Activated CD8-positive, alpha-beta memory T cell treated with anti-CD3 and anti-CD28 coated beads for 24 hours (primary cell): ENCODE measurements around the gene C2CD3.
A peak's percentile ranks its signal among the peaks of the same experiment; 100 is the strongest.

Experiments
- DNase-seq: peaks from one replicate; pipeline ENCODE4 v3.0.0-alpha.2; 2020

C2CD3 gene

GRCh38 chr11:74018331-74019005 is 152.3 kb downstream of the C2CD3 start:
- DNase-seq = no peak

- no peak for DNase-seq
Measured at GRCh38 chr11:74017631-74018030, 153.2 kb downstream of the C2CD3 start.

DNA sequence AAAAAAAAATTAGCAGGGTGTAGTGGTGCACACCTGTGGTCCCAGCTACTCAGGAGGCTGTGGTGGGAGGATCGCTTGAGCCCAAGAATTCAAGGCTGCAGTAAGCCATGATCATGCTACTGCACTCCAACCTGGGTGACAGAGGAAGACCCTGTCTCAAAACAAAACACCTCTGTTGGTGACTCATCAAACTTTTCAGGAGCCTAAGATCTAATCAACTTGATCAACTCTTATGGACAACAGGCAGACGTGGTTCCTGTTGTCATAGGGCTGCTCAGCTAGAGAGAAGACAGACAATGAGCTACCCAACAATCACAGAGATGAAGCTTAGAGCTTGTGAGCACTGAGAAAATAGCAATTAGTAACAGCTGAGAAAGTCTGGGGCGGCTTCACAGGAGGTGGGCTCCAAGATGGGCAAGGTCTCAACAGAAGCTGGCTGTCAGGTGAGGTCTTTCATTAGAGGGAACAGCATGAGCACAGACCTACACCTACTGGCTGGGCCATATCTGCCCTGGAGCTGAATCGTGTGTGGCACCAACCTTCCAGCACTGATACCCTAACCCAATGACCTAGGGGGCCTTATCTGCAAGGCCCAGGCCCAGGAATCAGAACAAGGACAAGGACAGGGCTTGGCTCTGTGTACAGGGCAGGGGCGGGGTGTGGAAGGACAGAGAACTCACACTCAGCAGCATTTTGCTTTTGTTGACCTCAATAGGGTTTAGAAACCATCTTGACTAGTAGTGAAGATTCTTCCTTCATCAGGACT is 154.7 kb downstream of the C2CD3 start:
- DNase-seq = no peak

DNA sequence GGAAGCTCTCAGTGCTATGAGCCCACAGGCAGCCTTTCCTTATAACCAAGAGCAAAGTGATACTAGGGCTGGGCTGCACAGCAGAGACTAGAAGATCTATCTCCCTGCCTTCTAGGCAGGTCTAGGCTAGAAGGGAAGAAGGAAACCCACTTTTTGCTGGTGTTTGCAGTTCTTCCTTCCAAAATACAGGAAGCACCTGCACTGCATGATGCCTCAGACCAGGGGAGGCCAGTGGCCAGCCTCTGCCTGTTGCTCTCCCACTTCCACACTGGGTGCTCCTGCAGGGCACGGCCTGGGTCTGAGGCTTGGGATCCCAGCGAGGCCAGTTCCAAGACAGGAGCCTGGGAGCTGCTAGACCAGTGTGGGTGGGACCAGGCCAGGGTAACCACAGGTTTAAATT is 155.9 kb downstream of the C2CD3 start:
- DNase-seq = no peak

- no peak for DNase-seq
Measured at GRCh38 chr11:74013141-74013540, 157.7 kb downstream of the C2CD3 start.

DNA sequence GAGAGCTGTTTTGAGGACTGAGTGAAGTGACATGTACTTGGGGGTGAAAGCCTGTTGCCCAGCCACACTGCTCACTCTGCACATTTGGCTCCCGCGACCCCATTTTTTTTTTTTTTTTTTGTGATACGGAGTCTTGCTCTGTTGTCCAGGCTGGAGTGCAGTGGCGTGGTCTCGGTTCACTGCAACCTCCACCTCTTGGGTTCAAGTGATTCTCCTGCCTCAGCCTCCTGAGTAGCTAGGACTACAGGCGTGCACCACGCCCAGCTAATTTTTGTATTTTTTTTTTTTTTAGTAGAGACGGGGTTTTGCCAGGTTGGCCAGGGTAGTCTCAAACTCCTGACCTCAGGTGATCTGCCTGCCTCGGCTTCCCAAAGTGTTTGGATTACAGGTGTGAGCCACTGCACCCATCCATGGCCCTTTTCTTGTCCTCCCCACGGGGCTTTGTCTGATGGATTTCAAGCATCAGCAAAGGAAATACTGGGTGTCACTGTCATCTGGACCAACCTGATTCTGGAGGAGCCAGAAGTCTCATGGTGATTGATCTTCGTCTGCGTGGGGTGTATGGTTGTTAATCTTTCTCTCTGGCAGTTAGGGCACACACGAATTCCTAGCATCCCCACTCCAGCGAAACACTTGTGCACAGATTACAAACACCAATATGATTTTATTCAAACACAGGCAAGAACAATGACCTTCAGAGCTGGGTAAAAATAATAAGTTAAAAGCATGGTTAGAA is 158.6 kb downstream of the C2CD3 start:
- peak; percentile 54 for DNase-seq

DNA sequence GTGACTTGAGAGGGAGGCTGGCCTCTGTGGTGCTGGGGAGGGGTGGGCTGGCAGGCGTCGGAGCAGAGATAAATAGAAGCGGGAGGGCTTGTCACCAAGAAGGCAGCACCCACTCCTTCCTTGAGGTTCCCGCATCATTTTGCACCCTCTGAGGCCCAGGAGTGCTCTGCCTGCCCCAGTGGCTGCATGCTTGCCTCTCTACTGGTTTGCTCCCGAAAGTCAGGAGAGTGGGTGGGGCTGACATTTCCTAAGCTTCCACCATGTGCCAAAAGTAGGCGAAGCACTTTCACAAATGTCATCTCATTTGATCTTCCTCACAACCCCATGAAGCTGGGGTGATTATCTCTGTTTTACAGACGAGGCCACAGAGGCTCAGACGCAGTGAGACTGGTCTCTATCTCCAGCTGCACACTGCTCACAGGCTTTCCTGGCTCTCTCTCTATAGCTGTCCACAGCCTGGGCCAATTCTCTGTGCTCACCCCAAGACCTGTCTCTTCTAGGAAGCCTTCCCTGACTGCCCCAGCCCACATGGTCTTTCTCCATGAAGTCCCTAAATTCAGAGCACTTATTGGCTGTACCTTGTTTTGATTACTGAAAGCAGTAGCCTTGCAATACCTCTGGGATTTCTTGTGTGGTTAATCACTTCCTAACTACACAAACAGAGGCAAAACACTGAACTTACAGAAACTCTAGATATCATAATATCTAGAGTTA is 159.3 kb downstream of the C2CD3 start:
- DNase-seq = peak; percentile 74

GRCh38 chr11:74010306-74011300 is 160.2 kb downstream of the C2CD3 start:
- peak; percentile 55 for DNase-seq

DNA sequence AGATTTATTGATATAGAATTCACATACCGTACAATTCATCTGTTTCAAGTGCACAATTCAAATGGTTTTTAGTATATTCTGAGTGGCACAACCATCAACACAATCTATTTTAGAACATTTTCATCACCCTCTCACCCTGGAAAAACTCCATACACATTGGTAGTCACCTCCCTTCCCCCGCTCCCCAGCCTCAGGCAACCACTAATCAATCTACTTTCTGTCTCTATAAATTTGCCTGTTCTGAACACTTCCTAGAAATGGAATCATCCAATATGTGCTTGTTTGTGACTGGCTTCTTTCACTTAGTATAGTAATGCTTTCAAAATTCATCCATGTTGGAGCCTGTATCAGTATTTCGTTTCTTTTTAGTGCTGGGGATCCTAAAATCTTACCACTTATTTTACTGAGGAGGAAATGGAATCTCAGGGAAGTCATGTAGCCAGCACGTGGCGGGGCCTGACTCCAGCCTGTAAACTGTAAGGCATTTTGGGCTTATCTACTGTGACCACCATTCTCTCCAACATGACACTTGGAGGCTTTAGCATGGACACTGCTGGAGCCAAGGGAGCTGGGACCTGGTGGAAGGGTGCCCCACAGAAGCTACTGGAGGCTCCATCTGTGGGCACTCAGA is 161.0 kb downstream of the C2CD3 start:
- DNase-seq = peak; percentile 47

GRCh38 chr11:74009230-74009547 is 161.6 kb downstream of the C2CD3 start:
- DNase-seq = no peak

- peak; percentile 59 for DNase-seq
Measured at GRCh38 chr11:74008373-74009229, 162.2 kb downstream of the C2CD3 start, which contains the start of gene UCP3. Gene UCP3 (minus strand): TSS chr11:74009085. CDS start chr11:74007042, 2,043 bp downstream.

DNA sequence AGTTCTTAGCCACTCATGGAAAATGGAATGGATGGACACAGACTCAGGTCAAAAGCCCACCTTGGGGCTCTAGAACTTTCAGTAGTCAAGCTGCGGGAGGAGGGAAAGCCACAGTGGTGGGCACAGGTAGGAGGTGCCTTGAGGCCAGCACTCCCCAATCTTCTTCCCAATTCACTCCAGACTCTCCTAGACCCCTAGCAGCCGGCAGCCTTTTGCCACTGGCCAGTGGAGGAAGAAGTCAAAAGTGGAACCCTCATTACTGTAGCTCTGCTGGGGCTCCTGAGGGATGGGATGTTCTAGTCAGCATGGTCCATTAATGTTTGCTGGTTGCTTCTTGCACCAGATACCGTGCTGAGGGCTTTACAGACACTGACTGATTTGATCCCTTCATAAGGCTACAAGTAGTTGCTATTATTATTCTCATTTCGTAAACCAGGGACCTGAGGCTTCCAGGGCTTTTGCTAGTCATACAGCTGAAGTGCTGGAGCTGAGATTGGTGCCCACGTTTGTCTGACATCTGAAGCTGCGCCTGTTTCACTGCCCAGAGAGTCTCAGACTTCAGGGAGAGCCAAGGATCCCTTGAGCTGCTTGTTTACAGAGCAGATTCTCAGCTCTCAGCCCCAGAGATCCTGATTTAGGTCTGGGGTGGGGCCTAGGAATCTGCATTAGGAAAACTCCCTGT is 163.0 kb downstream of the C2CD3 start:
- DNase-seq = peak; percentile 52

GRCh38 chr11:74006743-74007304 is 164.0 kb downstream of the C2CD3 start:
- peak; percentile 55 for DNase-seq

- DNase-seq = peak; percentile 57
Measured at GRCh38 chr11:74005721-74006517, 164.9 kb downstream of the C2CD3 start.

- DNase-seq = peak; percentile 85
Measured at GRCh38 chr11:74004759-74005615, 165.8 kb downstream of the C2CD3 start.

- peak; percentile 56 for DNase-seq
Measured at GRCh38 chr11:74004046-74004695, 166.6 kb downstream of the C2CD3 start.

GRCh38 chr11:74002832-74003231 is 168.0 kb downstream of the C2CD3 start:
- peak; percentile 28 for DNase-seq
